SK-N-SH treated with all-trans-retinoic acid at 6 μM for 48 hours (cell line): ENCODE measurements around the gene UNKL.

Experiments used
- ZFP30 ChIP-seq: fragments of 450-650 bp; formaldehyde crosslinking; IDR thresholded peaks from 2 replicates; pipeline ENCODE4 v1.5.0; 2022; ENCODE audit warnings: mild to moderate bottlenecking, moderate library complexity
- ZNF8 ChIP-seq: fragments of 450-650 bp; formaldehyde crosslinking; IDR thresholded peaks from 2 replicates; pipeline ENCODE4 v1.5.0; 2020; ENCODE audit warnings: mild to moderate bottlenecking, moderate library complexity

DNA sequence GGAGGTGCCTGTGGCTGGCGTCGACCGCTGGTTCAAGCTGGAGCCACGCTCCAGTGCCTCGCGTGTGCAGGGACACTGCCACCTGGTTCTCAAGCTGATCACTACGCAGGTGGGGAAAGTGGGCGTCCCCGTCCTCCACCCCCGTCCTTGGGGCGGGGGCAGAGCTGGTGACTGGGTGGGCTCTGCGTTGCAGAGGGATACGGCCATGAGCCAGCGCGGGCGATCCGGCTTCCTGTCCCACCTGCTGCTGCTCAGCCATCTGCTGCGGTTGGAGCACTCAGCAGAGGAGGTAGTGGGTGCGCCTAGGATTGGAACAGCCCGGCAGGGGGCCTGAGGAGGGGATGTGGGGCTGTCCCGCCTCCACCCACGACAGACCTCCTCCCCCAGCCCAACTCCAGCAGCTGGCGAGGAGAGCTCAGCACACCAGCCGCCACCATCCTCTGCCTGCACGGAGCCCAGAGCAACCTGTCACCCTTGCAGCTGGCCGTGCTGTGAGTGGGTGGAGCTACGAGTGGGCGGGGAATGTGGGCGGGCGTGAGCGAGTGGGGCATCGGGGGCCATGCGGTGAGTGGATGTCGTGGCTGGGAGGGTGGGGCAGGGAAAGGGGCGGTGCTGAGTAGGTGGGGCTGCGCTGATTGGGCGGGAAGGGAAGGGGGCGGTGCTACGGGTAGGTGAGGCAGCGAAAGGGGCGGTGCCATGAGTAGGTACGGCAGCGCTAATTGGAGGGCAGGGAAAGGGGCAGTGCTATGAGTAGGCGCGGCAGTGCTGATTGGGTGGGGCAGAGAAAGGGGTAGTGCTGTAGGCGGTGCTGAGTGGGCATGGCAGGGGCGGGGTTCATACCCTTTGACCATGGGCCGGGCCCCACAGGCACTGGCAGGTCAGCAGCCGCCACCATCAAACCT, 71.7 kb downstream of the UNKL start:
- TF ChIP-seq ZNF8 (CRISPR knock-in tag) (no peak), ZFP30 (no peak)
